Fibroblast of villous mesenchyme (primary cell): ENCODE data around the gene NT5M. TPM values are rescaled to one million over a fixed set of nuclear protein-coding genes. Genes with fewer than 3 reads are reported as not detected.
A peak's percentile ranks its signal among the peaks of the same experiment; 100 is the strongest.
"Not testable (repeated sequence)": the region's sequence is repeated elsewhere in the genome, so short reads cannot be mapped to it uniquely, and the experiment has no call there.

Experiments used
- DNase-seq: peaks from one replicate; pipeline ENCODE4 v3.0.0-alpha.2; 2010; ENCODE audit warnings: low read depth
- H3K4me3 ChIP-seq: 2 replicates; pipeline ENCODE4 v1.5.1; 2011; ENCODE audit warnings: low read depth, mild to moderate bottlenecking, low read length
- total RNA-seq: library from RNA; depleted of rRNA; stranded (reverse); fragments of >200 nt; gene quantifications from 2 replicates; pipeline ENCODE4 v1.2.3, GENCODE V29; 2012
- TF ChIP-seq, protein P1 (sequence below): IDR thresholded peaks from 2 replicates; pipeline ENCODE4 v1.5.1; 2012; ENCODE audit warnings: low read depth, mild to moderate bottlenecking, low read length; ENCODE audit not compliant: insufficient read depth

The NT5M gene
- total RNA-seq, 1 donor = 1.3 TPM

- DNase-seq = no peak
- TF ChIP-seq, protein P1, sequence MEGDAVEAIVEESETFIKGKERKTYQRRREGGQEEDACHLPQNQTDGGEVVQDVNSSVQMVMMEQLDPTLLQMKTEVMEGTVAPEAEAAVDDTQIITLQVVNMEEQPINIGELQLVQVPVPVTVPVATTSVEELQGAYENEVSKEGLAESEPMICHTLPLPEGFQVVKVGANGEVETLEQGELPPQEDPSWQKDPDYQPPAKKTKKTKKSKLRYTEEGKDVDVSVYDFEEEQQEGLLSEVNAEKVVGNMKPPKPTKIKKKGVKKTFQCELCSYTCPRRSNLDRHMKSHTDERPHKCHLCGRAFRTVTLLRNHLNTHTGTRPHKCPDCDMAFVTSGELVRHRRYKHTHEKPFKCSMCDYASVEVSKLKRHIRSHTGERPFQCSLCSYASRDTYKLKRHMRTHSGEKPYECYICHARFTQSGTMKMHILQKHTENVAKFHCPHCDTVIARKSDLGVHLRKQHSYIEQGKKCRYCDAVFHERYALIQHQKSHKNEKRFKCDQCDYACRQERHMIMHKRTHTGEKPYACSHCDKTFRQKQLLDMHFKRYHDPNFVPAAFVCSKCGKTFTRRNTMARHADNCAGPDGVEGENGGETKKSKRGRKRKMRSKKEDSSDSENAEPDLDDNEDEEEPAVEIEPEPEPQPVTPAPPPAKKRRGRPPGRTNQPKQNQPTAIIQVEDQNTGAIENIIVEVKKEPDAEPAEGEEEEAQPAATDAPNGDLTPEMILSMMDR = no peak
Measured at GRCh38 chr17:17289086-17289485, 14.1 kb upstream of the NT5M start.

DNA sequence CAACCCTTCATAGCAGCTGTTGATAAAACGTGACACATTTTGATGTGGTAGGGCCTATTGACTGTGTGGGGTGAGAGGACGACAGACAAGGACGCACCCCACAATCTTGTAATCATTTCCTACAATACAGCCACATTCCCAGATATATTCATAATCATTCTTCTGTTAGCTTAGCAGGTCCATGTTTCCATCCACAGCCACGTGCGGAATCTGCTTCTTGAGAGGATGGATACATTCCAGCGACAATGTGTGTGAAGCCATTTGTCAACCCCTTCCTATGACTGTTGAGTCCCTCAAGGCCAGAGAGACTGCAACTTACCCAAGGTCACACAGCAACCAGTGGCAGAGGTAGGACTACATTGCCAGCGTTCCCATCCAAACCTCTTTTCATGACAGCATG is 13.5 kb upstream of the NT5M start:
- TF ChIP-seq, protein P1 = no peak
- DNase-seq = no peak
- no peak overlapping the region for H3K4me3 ChIP-seq

More at GRCh38 chr17:17289086-17289485, 14.1 kb upstream of the NT5M start:
- H3K4me3 ChIP-seq = no peak overlapping the region

GRCh38 chr17:17295141-17295540 is 8.0 kb upstream of the NT5M start:
- TF ChIP-seq, protein P1 = no peak
- DNase-seq = no peak
- no peak overlapping the region for H3K4me3 ChIP-seq

- no peak overlapping the region for H3K4me3 ChIP-seq
- no peak for DNase-seq
- TF ChIP-seq, protein P1 = no peak
Measured at GRCh38 chr17:17297217-17297616, 6.0 kb upstream of the NT5M start.

GRCh38 chr17:17298108-17298507 is 5.1 kb upstream of the NT5M start:
- no peak for DNase-seq
- H3K4me3 ChIP-seq = no peak overlapping the region
- TF ChIP-seq, protein P1 = no peak

GRCh38 chr17:17300624-17301568 is 2.3 kb upstream of the NT5M start:
- peak; percentile 55 for DNase-seq
- peak overlapping the region; percentile 26 for H3K4me3 ChIP-seq
- TF ChIP-seq, protein P1 = no peak

DNA sequence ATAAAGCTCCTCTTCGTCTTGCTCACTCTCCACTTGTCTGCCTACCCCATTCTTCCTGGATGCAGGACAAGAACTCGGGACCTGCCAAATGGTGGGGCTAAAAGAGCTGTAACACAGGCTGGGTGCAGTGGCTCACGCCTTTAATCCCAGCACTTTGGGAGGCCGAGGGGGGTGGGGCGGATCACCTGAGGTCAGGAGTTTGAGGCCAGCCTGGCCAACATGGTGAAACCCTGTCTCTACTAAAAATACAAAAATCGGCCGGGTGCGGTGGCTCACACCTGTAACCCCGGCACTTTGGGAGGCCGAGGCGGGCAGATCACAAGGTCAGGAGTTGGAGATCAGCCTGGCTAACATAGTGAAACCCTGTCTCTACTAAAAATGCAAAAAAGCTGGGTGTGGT is 1.5 kb upstream of the NT5M start:
- H3K4me3 ChIP-seq = not testable (repeated sequence)

More for the DNA sequence above, 1.5 kb upstream of the NT5M start:
- DNase-seq = not testable (repeated sequence)
